GM18498 (cell line): ENCODE data around the gene MVB12A.

Experiments used
- ATAC-seq: cut with Tn5 transposase; IDR thresholded peaks from one replicate; pipeline ENCODE4 v1.9.1; 2021; ENCODE audit warnings: mild to moderate bottlenecking, moderate library complexity; ENCODE audit not compliant: unreplicated experiment

MVB12A gene

GRCh38 chr19:17419621-17420474 lies at the start of gene MVB12A:
Gene MVB12A, plus strand, starts transcription at chr19:17420047. Its CDS starts 89 bp downstream, at chr19:17420136.
- peak; percentile 94 for ATAC-seq

- no peak for ATAC-seq
These were observed 42.8 kb upstream of the MVB12A start, which contains the start of gene PLVAP for GRCh38 chr19:17376935-17377600. Gene PLVAP, minus strand, starts transcription at chr19:17377342. Its CDS starts 54 bp downstream, at chr19:17377288.

GRCh38 chr19:17378271-17378670 lies 41.6 kb upstream of the MVB12A start:
- ATAC-seq, result no peak

- no peak for ATAC-seq
These were observed 40.6 kb upstream of the MVB12A start for GRCh38 chr19:17379221-17379631.

GRCh38 chr19:17380426-17381138 lies 39.3 kb upstream of the MVB12A start:
- ATAC-seq, result no peak

GRCh38 chr19:17385878-17386611 lies 33.8 kb upstream of the MVB12A start:
- ATAC-seq, result peak; percentile 47

- ATAC-seq, result no peak
These were observed 30.6 kb upstream of the MVB12A start for GRCh38 chr19:17389288-17389687.

- no peak for ATAC-seq
These were observed 29.7 kb upstream of the MVB12A start for GRCh38 chr19:17389957-17390664.

- ATAC-seq, result peak; percentile 90
These were observed 29.0 kb upstream of the MVB12A start for GRCh38 chr19:17390665-17391370.

GRCh38 chr19:17391371-17392151 lies 28.3 kb upstream of the MVB12A start:
- ATAC-seq, result no peak

GRCh38 chr19:17393002-17393401 lies 26.8 kb upstream of the MVB12A start:
- no peak for ATAC-seq

- no peak for ATAC-seq
These were observed 25.9 kb upstream of the MVB12A start, which contains the start of gene CCDC194 for GRCh38 chr19:17393914-17394313. Gene CCDC194, minus strand, starts transcription at chr19:17394196. Its CDS starts 38 bp downstream, at chr19:17394158.

GRCh38 chr19:17394891-17395415 lies 24.9 kb upstream of the MVB12A start:
- ATAC-seq, result no peak

GRCh38 chr19:17398902-17399527 lies 20.8 kb upstream of the MVB12A start:
- ATAC-seq, result no peak

- ATAC-seq, result no peak
These were observed 18.2 kb upstream of the MVB12A start for GRCh38 chr19:17401628-17402027.

- ATAC-seq, result no peak
These were observed 16.6 kb upstream of the MVB12A start for GRCh38 chr19:17402982-17403855.

GRCh38 chr19:17404015-17404414 lies 15.8 kb upstream of the MVB12A start:
- ATAC-seq, result no peak
